ENCODE data around the gene INHA.
A peak's percentile ranks its signal among the peaks of the same experiment; 100 is the strongest.

Gene INHA

DNA sequence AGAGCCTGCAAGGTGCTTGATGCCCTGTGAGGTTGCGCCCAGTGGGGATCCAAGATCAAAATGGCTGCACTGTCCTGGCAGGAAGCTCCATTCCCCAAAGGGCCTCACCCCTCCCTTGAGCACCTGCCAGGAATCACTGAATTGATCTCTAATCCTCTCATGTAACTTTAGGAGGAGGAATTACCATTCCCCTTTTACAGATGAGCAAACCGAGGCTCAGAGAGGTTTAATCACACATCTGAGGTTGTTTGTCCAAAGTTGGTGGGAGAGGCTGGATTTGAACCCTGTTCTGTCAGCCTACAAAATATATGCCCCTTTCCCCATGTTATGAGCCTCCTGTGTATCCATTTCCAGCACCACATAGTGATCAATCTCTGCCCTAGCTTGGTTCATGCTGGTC lies 47.3 kb upstream of the INHA start:
- no peak for ATAC-seq
- TF ChIP-seq RARB (CRISPR knock-in tag; IDR thresholded peaks at IDR 0.05): no peak
- TF ChIP-seq ESRRG (CRISPR knock-in tag; IDR thresholded peaks at IDR 0.05): no peak
- TF ChIP-seq TOX (CRISPR knock-in tag; IDR thresholded peaks at IDR 0.05; ENCODE audit: borderline replicate concordance): no peak
- TF ChIP-seq ZNF565 (CRISPR knock-in tag; conservative IDR thresholded peaks at IDR 0.05; ENCODE audit: low read depth): no peak
- TF ChIP-seq BACH2 (CRISPR knock-in tag; IDR thresholded peaks at IDR 0.05; ENCODE audit: borderline replicate concordance): no peak
- TF ChIP-seq POU6F1 (CRISPR knock-in tag; IDR thresholded peaks at IDR 0.05; ENCODE audit: borderline replicate concordance, low read depth): no peak
- no peak for TF ChIP-seq ZFP3 (CRISPR knock-in tag; IDR thresholded peaks at IDR 0.05)

- TF ChIP-seq GLIS3 (CRISPR knock-in tag; IDR thresholded peaks at IDR 0.05) (no peak), SNAI2 (CRISPR knock-in tag; IDR thresholded peaks at IDR 0.05) (no peak), ZNF70 (CRISPR knock-in tag; IDR thresholded peaks at IDR 0.05) (no peak), TSHZ2 (CRISPR knock-in tag; IDR thresholded peaks at IDR 0.05) (peak; percentile 50; the same call in 1 of the 2 replicates), PATZ1 (CRISPR knock-in tag; IDR thresholded peaks at IDR 0.05; ENCODE audit: borderline replicate concordance) (no peak), CREB5 (CRISPR knock-in tag; IDR thresholded peaks at IDR 0.05; ENCODE audit: low read depth) (no peak), PPARA (CRISPR knock-in tag; IDR thresholded peaks at IDR 0.05; ENCODE audit: borderline replicate concordance) (no peak), TCF4 (CRISPR knock-in tag; IDR thresholded peaks at IDR 0.05; ENCODE audit: borderline replicate concordance) (peak; percentile 59; the same call in 1 of the 2 replicates)
- ATAC-seq: no peak; the same call in 2 of the 3 replicates
These were observed 46.4 kb upstream of the INHA start for GRCh38 chr2:219525533-219526232.

DNA sequence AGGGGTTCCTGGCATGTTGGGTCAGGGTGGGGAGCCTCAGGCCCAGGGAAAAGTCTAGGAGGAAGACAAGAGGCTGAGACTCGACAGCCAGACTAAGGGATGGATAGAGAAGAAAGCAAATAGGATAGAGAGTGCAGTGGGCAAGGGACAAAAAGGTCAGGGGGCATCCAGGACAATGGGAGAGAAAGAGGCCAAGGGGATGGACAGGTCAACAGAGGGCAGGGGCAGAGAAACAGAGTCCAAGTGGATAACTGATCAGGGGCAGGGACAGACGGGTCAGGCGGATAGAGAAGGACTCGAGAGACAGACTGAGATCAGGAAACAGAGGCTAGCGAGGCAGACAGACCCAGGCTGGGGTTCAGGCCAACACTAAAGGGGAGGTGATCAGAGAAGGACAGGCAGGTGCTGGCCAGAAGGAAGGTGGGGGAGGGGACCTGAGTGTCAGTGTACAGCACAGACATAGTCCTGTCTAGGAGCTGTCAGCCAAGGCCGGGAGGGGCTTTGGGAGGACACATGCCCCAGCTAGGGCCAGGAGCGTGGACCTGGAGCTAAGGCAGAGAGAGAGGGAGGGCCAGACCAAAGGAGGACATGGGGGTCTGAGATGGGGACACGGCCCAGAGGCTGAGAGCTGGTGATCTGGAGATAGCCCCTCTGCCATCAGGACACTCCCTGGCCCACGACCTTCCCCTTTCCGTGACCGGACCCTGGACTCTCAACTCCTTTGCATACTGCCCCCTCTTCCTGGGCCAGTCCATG lies 45.6 kb upstream of the INHA start:
- ATAC-seq: no peak
- TF ChIP-seq ARNTL (CRISPR knock-in tag; IDR thresholded peaks at IDR 0.05; ENCODE audit: borderline replicate concordance, low read depth): no peak
- TF ChIP-seq ZNF565 (CRISPR knock-in tag; conservative IDR thresholded peaks at IDR 0.05; ENCODE audit: low read depth): no peak
- TF ChIP-seq ZNF8 (CRISPR knock-in tag; IDR thresholded peaks at IDR 0.05): no peak
- TF ChIP-seq TSHZ2 (CRISPR knock-in tag; IDR thresholded peaks at IDR 0.05): 0 out of 2 replicates have a peak, but pooled peaks have one; percentile 28
- no peak for TF ChIP-seq ZC3H10 (CRISPR knock-in tag; IDR thresholded peaks at IDR 0.05)
